Nephron progenitor cell (in vitro differentiated cells): Measurements from ENCODE around the gene PAQR4.

Experiments used
- DNase-seq: peaks from one replicate; pipeline ENCODE4 v3.0.0; 2021
- H3K27ac Mint-ChIP-seq: 2 replicates; pipeline ENCODE4 v1.8.0; 2021; ENCODE audit warnings: mild to moderate bottlenecking, moderate library complexity, mixed read lengths
- H3K27me3 Mint-ChIP-seq: 2 replicates; pipeline ENCODE4 v1.8.0; 2021; ENCODE audit warnings: mild to moderate bottlenecking, low read depth, mixed read lengths; ENCODE audit not compliant: poor library complexity
- H3K36me3 Mint-ChIP-seq: 2 replicates; pipeline ENCODE4 v1.8.0; 2021; ENCODE audit warnings: low read depth, mixed read lengths
- H3K4me1 Mint-ChIP-seq: 2 replicates; pipeline ENCODE4 v1.8.0; 2021; ENCODE audit warnings: mixed read lengths
- H3K4me3 Mint-ChIP-seq: 2 replicates; pipeline ENCODE4 v1.8.0; 2021; ENCODE audit warnings: mild to moderate bottlenecking, moderate library complexity, mixed read lengths
- H3K9me3 Mint-ChIP-seq: 2 replicates; pipeline ENCODE4 v1.8.0; 2021; ENCODE audit warnings: mild to moderate bottlenecking, moderate library complexity, mixed read lengths
- TF ChIP-seq, protein P1 (sequence below): fragments of 200-600 bp; sonication (generic); IDR thresholded peaks from 2 replicates; pipeline ENCODE4 v1.5.0; 2021; ENCODE audit warnings: antibody characterized with exemption

The PAQR4 gene

DNA sequence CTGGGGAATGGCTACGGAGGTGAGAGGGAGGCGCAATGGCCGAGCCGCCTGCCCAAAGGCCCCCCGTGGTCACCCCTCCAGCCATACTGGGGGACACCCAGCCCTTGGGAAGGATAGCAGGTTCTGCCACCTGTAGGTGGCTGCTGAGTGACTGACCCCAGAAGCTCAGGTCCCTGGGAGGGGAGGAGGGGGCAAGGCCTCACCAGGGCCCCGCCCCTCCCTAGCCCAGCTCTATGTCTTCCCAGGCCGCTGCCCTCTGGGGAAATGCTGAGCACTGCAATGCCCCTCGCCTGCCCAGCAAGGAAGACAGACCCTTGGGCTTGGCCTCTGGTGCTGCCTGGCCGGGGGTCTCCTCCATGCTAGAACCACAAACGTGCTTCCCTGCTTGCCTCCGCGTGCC, 32.2 kb downstream of the PAQR4 start:
- H3K27ac Mint-ChIP-seq: no peak overlapping the region
- TF ChIP-seq, protein P1, sequence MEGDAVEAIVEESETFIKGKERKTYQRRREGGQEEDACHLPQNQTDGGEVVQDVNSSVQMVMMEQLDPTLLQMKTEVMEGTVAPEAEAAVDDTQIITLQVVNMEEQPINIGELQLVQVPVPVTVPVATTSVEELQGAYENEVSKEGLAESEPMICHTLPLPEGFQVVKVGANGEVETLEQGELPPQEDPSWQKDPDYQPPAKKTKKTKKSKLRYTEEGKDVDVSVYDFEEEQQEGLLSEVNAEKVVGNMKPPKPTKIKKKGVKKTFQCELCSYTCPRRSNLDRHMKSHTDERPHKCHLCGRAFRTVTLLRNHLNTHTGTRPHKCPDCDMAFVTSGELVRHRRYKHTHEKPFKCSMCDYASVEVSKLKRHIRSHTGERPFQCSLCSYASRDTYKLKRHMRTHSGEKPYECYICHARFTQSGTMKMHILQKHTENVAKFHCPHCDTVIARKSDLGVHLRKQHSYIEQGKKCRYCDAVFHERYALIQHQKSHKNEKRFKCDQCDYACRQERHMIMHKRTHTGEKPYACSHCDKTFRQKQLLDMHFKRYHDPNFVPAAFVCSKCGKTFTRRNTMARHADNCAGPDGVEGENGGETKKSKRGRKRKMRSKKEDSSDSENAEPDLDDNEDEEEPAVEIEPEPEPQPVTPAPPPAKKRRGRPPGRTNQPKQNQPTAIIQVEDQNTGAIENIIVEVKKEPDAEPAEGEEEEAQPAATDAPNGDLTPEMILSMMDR: no peak
- no peaks in the 10 kb centered on the region for H3K9me3 Mint-ChIP-seq
- DNase-seq: no peak
- H3K36me3 Mint-ChIP-seq: no peaks in the 10 kb centered on the region
- peaks cover under 1% of the 10 kb centered on the region for H3K4me1 Mint-ChIP-seq
- H3K4me3 Mint-ChIP-seq: no peak overlapping the region
- peaks cover 51% of the 10 kb centered on the region for H3K27me3 Mint-ChIP-seq

DNA sequence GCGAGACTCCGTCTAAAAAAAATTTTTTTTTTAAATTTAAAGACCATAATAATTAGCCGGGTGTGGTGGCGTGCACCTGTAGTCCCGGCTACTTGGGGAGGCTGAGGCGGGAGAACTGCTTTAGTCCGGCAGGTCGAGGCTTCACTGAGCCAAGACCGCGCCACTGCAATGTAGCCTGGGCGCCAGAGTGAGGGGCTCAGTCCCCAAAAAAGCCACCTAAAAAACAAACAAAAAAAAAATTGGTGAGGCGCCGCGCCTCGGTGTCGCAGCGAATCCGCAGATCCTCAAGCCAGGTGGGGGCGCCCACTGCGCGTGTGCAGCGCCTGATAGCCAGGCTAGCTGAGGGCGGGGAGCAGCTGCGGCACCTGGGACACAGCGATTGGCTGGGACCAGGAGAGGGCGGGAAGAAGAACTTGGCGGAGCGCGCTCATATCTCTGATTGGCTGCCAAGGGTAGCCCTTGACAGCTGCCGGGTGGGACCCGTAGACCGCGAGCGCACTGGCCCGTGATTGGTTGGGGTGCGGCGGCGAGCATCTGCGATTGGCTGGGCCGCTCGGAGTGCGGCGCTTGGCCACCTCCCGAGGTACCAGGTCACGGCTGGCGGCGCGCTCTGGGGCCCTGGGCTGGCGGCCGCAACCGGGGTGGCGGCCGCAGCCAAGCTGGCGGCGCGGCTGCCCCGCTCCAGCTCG, 34.6 kb downstream of the PAQR4 start:
- peak; percentile 96 for DNase-seq
- H3K27me3 Mint-ChIP-seq: peaks cover 65% of the 10 kb centered on the region
- TF ChIP-seq, protein P1: no peak
- peaks cover 24% of the 10 kb centered on the region for H3K4me1 Mint-ChIP-seq
- H3K36me3 Mint-ChIP-seq: no peaks in the 10 kb centered on the region
- no peaks in the 10 kb centered on the region for H3K9me3 Mint-ChIP-seq
- H3K4me3 Mint-ChIP-seq: peak overlapping the region; percentile 64
- no peak overlapping the region for H3K27ac Mint-ChIP-seq

DNA sequence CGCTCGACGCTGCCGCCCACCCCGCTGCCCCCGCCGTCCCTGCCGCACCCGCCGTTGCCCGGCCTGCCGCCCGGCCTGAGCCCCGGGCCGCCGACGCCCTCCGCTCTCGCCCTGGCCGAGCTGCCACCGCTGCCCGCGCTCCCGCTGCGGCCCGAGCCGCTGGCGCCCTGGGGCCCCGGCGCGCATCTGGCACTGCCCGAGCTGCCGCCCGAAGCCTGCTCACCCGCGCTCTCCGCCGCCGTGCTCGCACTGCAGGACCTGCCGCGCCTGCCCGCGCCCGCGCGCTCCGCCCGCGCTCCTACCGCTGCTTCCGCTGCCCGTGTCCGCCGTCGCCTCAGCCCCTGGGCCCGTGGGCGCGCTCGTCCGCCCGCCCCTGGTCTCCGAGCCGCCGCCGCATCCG, 35.2 kb downstream of the PAQR4 start:
- no peak overlapping the region for H3K4me3 Mint-ChIP-seq
- TF ChIP-seq, protein P1: no peak
- peaks cover 60% of the 10 kb centered on the region for H3K27me3 Mint-ChIP-seq
- H3K27ac Mint-ChIP-seq: no peak overlapping the region
- H3K9me3 Mint-ChIP-seq: no peaks in the 10 kb centered on the region
- DNase-seq: peak; percentile 38
- H3K36me3 Mint-ChIP-seq: no peaks in the 10 kb centered on the region
- peaks cover 30% of the 10 kb centered on the region for H3K4me1 Mint-ChIP-seq

DNA sequence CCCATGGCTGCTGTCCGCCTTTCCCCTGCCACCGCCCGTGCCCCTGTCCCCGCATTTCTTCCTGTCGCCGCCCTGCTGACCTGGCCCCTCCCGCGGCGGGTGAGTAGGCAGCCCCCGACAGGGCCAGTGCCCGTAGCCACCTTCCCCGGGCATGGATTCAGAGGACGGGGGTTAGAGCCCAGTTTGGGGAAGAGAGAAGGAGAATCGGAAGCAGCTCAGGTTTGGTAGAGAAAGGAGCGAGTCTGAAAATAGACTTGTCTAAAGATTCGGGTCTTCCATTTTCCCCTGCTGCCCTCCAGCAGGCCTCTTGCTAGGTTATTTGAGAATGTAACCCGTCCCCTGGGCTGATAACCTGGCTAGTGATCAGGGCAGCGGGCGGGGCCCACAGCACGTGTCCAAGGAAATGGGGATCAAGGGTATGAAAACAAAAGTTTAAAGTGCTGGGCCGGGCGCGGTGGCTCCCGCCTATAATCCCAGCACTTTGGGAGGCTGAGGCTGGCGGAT, 35.7 kb downstream of the PAQR4 start:
- Mint-ChIP-seq H3K36me3 (no peaks in the 10 kb centered on the region), H3K9me3 (no peaks in the 10 kb centered on the region), H3K27ac (no peak overlapping the region), H3K27me3 (peaks cover 58% of the 10 kb centered on the region), H3K4me1 (peaks cover 35% of the 10 kb centered on the region), H3K4me3 (peak overlapping the region; percentile 65)
- DNase-seq: peak; percentile 35
- TF ChIP-seq, protein P1: no peak

DNA sequence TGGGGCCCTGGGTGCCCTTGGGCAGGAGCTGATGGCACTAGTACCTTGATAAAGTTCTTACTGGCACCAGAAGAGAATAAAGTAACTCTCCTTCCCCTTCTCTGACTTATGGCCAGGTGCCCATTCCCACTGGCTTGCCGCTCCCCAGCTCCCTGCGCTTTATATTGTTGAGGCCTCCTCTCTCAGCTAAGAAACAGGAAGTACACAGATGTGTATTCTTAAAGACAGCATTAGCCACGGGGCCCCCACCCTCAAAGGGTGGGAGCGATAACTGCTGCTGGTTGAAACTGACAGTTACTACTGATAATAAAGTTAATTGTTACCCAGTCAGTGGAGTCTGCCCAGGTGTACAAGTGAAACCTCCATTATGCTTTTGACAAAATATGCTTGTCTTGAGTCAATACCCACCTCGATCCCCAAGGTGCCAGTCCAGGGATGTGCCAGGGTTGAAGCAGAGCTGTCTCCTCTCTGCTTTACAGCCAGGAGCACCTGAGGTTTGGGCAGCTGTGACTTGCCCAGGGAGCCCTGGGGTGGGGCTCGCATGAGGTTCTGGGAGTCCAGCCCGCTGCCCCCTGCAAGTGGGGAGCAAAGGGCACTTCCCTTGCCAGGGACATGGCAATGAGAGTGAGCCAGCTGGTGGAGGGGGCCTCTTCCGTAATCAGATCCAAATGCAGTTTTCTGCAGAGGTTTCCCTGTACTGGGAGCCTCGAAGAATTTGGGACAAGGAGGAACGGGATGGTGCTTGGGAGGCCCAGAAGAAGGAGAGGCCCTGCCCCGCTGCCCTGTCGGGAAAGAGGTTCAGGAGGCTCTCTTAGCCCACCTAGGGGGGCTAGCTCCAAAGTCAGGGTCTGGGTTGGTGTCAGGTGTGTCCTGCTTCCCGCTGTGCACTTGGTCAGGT, 38.2 kb downstream of the PAQR4 start:
- peaks cover 55% of the 10 kb centered on the region for H3K27me3 Mint-ChIP-seq
- peaks cover 39% of the 10 kb centered on the region for H3K4me1 Mint-ChIP-seq
- H3K36me3 Mint-ChIP-seq: no peaks in the 10 kb centered on the region
- H3K27ac Mint-ChIP-seq: no peak overlapping the region
- H3K9me3 Mint-ChIP-seq: no peaks in the 10 kb centered on the region
- DNase-seq: no peak
- TF ChIP-seq, protein P1: no peak
- peak overlapping the region; percentile 49 for H3K4me3 Mint-ChIP-seq
